Tibial nerve (tissue), 4 donors: ENCODE data around the gene GSTT4.

Experiments used
- EP300 ChIP-seq, 2 donors: sonication (generic); formaldehyde crosslinking; IDR thresholded peaks; one replicate each; pipeline ENCODE4 v1.6.1; 2017; ENCODE audit warnings: antibody characterized with exemption in 2 of 2, mild to moderate bottlenecking in 1 of 2
- POLR2A ChIP-seq, 2 donors: fragments of 450-650 bp; IDR thresholded peaks; one replicate each; pipeline ENCODE4 v1.6.1; 2017; ENCODE audit warnings: antibody characterized with exemption in 2 of 2, mild to moderate bottlenecking in 2 of 2, moderate library complexity in 2 of 2
- TF ChIP-seq, protein P1 (sequence below), 5 experiments: fragments of 200-600 bp in 3 of 5; fragments of 450-650 bp in 2 of 5; sonication (generic) in 3 of 5; IDR thresholded peaks; one replicate each; pipeline ENCODE4 v1.5.1; 2016 to 2019; ENCODE audit warnings: antibody characterized with exemption in 5 of 5, mild to moderate bottlenecking in 3 of 5, moderate library complexity in 2 of 5

DNA sequence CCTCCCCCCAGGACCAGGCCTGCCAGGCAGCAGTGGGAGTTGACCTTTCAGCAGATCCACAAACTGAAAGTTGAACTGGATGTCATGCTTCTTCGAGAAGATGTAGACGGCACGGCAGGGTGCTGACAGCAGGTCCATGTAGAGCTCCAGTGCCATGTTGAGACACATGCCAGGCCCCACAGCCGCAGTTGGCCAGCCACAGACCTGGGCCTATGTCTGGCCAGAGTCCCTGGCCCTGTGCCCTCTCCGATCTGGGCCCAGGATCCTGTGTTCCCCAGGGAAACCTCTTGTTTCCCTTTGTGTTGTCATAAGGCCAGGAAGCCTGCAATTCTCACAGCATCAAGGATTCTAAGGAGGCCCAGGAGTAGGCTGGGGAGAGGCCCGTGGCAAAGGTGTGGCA lies at the start of gene GSTT4:
- TF ChIP-seq, protein P1, sequence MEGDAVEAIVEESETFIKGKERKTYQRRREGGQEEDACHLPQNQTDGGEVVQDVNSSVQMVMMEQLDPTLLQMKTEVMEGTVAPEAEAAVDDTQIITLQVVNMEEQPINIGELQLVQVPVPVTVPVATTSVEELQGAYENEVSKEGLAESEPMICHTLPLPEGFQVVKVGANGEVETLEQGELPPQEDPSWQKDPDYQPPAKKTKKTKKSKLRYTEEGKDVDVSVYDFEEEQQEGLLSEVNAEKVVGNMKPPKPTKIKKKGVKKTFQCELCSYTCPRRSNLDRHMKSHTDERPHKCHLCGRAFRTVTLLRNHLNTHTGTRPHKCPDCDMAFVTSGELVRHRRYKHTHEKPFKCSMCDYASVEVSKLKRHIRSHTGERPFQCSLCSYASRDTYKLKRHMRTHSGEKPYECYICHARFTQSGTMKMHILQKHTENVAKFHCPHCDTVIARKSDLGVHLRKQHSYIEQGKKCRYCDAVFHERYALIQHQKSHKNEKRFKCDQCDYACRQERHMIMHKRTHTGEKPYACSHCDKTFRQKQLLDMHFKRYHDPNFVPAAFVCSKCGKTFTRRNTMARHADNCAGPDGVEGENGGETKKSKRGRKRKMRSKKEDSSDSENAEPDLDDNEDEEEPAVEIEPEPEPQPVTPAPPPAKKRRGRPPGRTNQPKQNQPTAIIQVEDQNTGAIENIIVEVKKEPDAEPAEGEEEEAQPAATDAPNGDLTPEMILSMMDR (IDR thresholded peaks at IDR 0.05), result no peak
- TF ChIP-seq POLR2A (IDR thresholded peaks at IDR 0.05) (no peak), EP300 (IDR thresholded peaks at IDR 0.05) (no peak)
